ENCODE results near the gene NUFIP1.
A peak's percentile ranks its signal among the peaks of the same experiment; 100 is the strongest.
"Not testable (repeated sequence)": the region's sequence is repeated elsewhere in the genome, so short reads cannot be mapped to it uniquely, and the experiment has no call there.

The NUFIP1 gene

DNA sequence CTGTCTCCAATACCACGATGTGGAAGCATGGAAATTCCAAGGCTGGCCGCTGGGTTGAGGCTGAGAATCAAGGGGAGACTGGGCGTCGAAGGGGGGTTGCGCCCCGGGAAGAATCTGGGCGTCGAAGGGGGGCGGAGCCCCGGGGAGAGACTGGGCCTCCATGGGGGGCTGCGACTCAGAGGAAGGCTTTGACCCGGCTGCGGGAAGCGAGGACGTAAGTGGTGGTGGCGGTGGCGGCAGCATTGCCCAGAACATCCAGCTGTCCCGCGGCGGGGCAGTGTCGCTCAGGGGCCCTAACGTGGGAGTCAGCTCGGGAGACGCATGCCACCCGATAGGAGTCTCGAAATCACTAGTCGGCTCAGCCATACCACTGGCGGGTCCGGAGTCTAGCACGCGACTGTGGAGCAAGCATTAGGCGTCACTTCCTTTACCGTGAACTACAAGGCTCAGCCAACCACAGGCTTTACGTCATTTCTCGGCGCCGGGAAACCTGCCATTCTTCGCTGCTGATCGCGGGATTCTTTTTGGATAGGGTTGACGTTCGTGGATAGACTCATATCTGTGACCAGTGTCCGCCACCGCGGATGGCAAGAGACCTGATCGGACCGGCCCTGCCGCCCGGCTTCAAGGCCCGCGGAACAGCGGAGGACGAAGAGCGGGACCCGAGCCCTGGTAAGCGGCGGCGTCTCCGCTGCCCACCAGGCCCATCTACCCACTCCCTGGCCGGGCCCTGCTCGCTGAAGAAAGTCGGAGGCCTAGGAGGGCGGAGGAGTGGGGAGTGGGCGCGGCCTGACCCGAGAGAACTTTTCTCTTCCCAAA is at the start of gene NUFIP1, which contains the start of gene GPALPP1:
Gene NUFIP1, minus strand, starts transcription at position 401 of the 819 bp plus-strand sequence. Its CDS starts 35 bp downstream, at position 366.
Gene GPALPP1, plus strand, starts transcription at position 468 of the 819 bp plus-strand sequence. Its CDS starts 117 bp downstream, at position 585.
- ATAC-seq = peak; percentile 99

DNA sequence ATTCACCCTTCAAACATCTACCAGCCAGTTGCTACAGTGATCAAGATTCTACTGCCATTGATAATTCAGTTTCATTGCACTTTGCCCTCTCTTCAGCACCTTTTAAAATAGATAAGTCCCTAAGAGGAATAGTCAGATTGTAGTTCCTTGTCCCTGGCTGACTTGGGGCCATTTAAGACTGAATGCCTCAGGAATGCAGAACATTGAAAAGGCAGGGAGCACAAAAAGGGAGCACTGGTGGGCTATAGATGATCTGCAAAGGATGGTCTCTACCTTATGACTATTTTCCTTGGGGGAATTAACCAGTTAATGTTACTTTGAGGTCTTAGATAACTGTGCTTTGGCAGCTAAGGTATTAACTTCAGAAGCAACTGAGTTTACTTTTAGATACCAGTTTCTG is 46.9 kb upstream of the NUFIP1 start:
- no peak for ATAC-seq

DNA sequence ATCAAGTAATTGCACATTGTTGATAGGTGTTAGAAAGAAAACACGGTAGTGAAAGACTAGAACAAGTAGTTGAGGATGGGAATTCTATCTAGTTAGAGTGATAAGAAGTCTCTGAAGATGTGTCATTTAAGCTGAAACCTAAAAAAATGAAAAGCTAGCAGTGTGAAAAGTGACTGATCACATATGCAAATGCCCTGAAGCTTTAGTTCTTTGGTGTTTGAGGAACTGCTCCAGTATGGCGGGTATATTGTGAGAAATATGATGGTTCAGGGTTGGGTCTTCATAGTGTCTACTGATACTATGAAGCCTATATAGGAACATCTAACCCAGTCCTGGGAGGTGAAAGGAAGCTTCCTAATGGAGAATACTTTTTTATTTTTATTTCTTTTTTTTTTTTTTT is 45.1 kb upstream of the NUFIP1 start:
- no peak for ATAC-seq

DNA sequence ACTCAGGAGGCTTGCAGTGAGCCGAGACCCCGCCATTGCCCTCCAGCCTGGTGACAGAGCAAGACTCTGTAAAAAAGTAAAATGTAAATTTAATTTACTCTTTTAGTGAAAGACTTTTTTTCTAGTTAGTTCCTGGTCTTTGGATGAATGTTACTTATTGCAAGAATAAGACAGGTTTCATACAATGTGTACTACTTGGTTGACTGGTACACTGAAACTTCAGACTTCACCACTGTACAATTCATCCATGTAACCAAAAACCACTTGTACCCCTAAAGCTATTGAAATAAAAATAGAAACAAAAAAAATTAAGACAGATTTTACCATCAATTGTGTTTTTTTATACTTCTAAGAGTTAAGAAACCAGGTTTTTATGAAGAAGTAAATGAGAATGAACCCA is 35.6 kb upstream of the NUFIP1 start:
- ATAC-seq = no peak

DNA sequence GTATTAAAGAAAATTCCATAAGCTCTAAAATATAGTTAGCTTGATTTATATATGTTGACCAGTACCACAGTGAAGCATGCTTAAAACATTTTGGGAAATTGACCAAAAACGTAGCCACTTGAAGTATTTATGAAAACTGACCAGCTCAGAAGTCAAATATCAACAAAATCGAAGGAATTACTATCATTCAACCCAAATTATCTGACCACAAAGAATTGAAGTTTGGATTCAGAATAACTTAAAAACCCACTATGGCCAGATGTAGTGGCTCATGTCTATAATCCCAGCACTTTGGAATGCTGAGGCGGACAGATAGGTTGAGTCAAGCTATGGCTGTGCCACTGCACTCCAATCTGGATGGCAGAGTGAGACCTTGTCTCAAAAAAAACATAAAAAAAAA is 32.0 kb upstream of the NUFIP1 start:
- no peak for ATAC-seq

DNA sequence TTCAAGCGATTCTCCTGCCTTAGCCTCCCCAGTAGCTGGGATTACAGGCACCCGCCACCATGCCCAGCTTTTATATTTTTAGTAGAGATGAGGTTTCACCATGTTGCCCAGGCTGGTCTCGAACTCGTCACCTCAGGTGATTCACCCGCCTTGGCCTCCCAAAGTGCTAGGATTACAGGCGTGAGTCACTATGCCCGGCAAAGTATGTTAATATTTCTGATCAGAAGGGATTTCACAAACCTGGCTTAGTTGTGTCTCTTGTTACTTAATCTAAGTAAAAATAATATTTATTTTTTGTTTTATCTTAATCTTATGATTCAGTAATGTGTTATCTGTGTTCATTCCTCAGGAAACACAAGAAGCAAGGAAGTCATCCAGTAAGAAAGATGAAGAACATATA is 30.7 kb upstream of the NUFIP1 start:
- not testable (repeated sequence) for ATAC-seq

DNA sequence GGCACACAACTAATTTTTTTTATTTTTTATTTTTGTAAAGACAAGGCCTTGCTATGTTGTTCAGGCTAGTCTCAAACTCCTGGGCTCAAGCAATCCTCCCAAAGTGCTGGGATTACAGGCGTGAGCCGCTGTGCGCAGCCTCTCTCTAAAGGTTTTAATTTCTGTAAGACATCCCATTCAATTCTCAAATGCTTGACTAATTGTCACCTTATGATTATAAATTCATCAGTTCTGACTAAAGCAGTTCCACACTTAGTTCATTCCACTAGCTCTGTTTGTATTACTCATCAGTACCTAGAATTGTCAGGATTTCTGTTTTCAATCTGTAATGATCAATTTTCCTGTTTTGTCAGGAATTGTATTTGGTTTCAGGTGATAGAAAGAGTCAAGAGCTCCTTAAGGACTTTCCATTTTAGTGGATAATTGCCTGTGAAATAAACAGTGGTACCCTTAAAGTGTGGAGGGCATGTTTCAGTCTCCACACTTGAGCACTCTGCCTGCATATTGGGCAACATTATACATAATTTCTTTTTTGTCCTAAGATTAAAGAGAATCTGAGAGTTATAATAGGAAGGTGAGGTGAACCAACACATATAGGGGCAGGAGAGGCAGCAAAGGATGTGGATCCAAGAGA is 27.6 kb upstream of the NUFIP1 start:
- ATAC-seq = peak in 1 of 2 donors; percentile 36

DNA sequence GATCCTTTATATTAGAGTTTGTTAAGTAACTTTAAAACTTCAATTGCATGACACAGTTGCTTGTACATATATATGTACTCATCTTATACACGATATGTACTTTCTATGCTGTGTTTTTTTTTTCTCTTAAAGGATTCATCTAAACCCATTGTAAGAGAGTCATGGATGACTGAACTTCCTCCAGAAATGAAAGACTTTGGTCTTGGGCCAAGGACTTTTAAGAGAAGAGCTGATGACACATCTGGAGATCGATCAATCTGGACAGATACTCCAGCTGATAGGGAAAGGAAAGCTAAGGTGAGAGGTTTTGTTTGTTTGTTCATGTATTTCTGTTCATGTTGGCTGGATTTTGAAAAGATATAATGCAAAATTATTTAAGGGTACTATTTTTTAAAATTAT is 26.0 kb upstream of the NUFIP1 start:
- no peak for ATAC-seq

DNA sequence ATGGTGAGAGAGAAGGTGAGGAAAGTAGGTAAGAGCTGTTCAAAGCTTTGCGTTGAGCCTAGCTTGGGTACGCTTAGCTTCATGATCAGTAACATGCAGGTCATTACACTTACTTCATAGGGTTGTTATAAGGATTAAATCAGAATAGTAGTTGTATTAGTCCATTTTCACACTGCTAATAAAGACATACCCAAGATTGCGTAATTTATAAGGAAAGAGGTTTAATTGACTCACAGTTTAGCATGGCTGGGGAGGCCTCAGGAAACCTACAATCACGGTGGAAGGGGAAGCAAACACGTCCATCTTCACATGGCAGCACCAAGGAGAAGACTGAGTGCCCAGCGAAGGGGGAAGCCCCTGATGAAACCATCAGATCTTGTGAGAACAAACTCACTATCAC is 21.9 kb upstream of the NUFIP1 start:
- no peak for ATAC-seq

DNA sequence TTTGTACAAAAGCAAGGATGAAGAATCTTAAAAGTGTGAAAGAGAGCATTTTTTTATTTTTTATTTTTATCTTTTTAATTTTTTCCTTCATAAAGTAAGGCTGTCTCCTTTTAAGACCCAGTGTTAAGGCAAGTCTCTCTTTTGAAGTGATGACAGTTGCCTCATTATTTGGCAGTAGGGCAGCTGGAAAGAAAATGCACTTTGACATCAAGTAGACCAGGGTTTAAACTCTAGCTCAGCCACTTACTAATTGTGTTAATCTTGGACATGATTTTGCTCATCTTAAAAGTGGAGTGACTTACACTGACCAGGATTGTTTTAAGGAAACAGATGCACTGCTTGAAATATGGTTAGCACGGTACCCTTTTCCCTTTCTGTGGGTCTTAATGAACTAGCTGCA is 18.6 kb upstream of the NUFIP1 start:
- no peak for ATAC-seq

DNA sequence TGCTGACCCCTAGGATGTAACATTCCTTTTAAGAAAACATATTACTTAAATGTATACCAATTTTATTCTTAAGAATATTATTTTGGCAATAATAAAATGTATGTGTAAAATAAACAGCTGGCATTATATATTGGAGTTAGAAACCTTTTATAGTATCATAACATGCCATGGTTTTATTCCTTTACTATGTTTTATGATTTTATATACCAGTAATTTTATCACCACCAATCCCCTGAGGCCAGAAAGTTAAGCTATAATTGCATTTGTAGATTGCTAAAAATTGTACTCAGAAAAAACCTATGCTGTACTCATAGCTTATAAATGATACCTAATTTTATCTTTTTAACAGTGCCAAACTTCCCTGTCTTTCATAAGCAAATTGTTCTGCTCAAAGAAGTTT is 18.0 kb upstream of the NUFIP1 start:
- no peak for ATAC-seq

DNA sequence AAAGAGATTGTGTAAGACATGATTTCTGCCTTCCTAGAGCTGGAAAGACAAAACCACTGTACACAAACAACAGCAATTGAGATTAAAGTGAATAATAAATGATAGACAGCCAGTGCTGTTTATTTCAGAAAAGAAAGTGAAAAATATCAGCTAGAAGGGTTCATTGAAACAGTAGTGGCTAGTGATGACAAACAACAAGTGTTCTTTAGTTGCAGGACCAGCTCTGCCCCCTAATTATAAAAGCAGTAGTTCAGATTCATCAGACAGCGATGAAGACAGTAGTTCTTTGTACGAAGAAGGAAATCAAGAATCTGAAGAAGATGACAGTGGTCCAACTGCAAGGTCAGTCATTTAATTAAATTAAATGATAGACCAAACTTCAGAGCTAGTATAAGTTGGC is 14.8 kb upstream of the NUFIP1 start:
- no peak for ATAC-seq

DNA sequence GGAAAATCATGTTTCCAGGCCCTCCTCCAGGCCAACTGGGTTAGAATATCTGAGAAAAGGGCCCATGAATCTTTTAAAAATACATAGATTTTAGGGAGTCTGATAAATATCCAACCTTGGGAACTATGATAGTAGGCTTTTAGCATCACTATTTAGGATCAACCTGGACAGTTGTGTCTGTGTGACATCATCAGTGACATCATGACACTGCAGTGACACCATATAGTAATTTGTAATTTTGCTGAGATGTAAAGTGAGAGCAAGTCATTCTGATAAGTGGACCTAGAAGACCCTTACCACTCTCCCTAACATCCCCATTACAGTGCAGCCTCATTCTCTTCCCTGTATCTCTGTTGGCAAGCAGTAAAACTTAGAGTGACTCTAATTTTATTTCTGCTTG is 14.1 kb upstream of the NUFIP1 start:
- ATAC-seq = no peak

DNA sequence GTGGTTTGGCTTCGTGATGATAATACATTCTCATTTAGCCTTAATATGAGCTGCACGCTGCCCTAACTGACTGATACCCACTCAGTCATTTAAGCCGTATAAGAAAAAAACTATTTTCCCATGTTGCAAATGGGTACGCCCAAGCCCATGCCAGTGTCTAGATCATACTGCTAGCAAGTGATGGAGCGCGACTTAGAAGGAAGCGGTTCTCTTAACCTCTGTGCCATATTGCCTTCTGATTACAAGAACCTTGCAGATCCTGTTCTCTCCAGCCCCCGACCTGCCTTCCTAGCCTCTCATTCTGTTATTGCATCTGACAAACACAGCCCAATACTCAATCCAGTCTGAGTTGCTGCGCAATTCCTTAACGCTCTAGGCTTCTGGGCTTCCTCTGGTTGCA is 670 bp upstream of the NUFIP1 start:
- ATAC-seq = no peak

DNA sequence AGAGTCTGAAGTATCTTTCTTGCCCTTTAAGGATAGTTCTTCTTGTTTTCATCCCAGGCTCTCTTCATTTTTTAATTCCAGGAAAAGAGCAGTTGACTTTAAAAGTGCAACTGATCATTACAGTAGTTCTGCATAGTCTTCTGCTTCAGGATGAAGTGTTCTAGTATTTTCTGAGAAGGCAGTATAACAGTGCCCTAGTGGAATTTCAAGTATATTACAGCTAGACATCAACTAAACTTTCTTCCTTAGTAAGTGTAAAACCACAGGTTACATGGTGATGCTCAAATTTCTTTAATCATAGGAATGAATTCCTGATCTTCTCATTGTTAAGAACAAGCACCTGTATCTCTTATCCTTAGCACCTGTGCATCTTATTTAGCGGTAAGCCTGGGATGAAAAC is 10.9 kb downstream of the NUFIP1 start:
- no peak for ATAC-seq

DNA sequence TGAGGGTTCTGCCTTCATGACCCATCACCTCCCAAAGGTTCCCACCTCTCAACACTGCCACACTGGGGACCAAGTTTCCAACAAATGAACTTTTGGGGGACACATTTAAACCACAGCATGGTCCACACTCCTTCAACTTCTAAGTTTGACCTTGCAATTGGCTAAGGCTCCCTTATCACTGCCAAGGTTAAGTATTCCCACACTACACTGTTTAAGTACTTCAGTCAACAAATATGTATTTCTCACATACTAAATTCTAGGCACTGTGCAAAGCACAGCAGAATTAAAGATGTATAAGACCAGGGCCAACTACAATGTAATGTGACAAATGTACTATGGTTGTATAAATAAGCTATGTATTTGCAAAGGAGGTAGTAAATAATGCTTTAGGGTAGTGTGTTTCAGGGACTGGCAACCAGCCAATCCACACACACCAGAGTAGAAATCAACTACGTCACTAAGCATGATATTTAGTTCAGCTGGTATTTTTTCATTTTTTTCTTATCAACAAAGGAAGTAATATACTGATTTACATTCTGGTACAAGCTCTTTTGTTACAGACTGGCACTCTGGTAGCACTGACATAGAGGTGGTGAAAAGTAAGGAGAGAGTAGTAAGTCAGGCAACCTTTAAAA is 12.2 kb downstream of the NUFIP1 start:
- no peak for ATAC-seq

DNA sequence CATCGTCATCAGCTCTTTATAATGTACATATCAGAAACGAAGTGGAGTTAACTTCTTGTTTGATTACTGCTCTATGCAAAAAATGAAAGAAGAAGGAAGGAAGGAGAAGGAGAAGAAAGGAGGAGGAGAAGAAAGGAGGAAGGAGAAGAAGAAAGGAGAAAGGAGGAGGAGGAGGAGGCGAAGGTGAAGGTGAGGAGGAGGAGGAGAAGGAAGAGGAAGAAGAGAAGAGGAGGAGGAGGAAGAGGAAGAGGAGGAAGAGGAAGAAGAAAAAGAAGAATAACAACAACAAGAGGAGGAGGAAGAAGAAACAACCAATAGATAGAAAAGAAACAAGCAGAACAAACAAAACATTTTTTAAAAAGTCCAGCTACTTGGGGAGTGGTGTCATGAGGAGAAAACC is 13.1 kb downstream of the NUFIP1 start:
- no peak for ATAC-seq

DNA sequence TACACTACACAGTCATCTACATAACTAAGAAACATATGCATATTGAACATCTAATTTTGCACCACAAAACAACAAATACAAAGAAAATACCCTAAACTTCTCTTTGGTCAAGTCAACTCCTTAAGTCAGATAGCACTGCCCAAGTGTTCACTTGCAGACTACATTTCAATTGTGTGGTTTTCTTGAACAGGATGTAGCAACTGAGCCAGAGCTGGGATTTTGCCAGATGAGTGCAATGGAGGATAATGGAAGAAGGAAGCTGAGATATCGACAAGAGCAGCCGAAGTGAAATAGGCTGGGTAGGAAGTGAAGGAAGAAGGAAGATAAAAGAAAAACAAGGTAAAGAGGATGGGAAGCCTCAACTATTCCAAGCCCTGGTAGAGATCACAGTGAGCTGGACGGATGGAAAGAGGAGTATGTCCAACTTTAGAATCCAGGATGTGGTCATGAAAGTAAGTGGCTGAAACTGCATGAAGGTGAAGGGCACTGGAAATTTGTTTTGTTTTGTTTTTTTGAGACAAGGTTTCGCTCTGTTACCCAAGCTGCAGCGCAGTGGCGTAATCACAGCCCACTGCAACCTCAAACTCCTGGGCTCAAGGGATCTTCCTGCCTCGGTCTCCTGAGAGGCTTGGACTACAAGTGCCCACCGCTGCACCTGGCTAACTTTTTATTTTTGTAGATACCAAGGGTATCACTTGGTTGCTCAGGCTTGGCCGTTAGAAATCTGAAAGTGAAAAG is 15.0 kb downstream of the NUFIP1 start:
- no peak for ATAC-seq

DNA sequence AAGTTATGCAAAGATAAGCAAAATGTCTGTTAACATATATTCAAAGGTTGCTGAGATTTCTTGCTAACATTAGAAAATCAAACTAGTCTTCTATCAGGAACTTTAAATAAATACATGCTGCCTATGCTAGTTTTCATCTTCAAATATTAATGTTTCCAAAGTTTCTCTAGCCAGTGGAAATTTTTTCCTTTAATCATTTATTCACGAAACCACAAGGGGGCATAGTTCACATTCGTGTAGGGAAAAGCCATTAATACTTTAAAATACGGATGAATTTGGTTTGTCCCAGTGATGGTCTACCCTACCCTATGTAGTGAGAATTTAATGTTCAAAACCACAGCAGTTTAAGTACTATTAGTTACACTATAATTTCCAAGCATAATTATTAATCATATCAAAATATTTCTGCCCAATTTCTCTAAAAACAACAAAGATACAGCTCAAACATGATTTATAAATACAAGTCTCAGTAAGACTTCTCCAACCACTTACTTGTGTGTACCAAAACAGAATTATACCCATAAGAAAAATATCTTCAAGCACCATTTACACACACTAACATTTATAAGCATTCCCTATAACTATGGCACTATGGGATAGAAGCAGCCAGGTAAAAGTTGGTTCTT is 16.2 kb downstream of the NUFIP1 start:
- ATAC-seq = no peak

DNA sequence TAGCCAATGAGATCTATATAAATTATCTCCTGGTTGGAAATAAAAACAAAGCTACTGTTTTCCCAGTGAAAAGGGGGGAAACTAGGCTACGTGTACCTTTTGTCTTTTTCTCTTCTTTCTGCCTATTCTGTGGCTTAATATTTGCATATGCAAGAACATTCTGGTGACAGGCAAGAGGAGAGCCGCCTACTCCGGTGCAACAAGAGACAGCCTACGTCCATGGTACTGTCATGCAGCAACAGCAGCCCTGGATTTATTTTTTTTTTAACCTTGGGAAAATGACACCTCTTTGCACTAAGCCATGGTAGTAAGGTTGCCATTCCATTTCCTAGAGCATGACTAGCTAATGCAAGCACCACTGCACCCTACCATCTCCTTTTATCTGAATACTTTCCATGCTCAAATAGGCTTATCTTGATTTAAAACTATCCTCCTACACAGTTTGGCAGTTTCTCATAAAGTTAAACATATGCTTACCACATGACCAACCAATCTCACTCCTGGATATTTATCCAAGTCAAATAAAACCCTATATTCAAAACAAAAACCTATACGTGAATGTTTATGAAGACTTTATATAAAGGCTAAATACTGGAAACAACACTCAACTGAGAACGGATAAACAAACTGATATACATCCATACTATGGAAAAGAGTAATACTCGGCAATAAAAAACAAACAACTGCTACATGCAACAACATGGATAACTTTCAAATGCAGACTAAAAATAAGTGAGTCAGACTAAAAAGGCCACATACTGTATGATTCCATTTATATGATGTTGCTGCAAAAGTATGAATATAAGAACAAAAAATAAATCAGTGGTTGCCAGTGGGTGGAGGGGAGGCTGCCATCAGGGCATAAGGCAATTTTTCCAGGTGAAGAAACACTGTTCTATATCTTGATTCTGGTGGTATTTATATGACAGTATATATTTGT is 17.3 kb downstream of the NUFIP1 start:
- ATAC-seq = no peak
